ENCODE results near the gene FCER2. TPM values are rescaled to one million over a fixed set of nuclear protein-coding genes. Genes with fewer than 3 reads are reported as not detected.

Gene FCER2
- total RNA-seq, 2 experiments from 2014 or later = 3.5 to 4.1 TPM

GRCh38 chr19:7740682-7741054, 38.7 kb upstream of the FCER2 start:
- ChIA-PET POLR2A (no interaction called here), CTCF (no interaction called here)
- Mint-ChIP-seq H3K27ac (no peak overlapping the region), H3K36me3 (no peaks in the 10 kb centered on the region), H3K4me3 (no peak overlapping the region), H3K27me3 (peaks cover 50% of the 10 kb centered on the region), H3K4me1 (ENCODE audit: low read depth) (peaks cover 11% of the 10 kb centered on the region), H3K9me3 (no peaks in the 10 kb centered on the region)
- no peak for DNase-seq
- intact Hi-C loops (cut with micrococcal nuclease) = no loop called here

DNA sequence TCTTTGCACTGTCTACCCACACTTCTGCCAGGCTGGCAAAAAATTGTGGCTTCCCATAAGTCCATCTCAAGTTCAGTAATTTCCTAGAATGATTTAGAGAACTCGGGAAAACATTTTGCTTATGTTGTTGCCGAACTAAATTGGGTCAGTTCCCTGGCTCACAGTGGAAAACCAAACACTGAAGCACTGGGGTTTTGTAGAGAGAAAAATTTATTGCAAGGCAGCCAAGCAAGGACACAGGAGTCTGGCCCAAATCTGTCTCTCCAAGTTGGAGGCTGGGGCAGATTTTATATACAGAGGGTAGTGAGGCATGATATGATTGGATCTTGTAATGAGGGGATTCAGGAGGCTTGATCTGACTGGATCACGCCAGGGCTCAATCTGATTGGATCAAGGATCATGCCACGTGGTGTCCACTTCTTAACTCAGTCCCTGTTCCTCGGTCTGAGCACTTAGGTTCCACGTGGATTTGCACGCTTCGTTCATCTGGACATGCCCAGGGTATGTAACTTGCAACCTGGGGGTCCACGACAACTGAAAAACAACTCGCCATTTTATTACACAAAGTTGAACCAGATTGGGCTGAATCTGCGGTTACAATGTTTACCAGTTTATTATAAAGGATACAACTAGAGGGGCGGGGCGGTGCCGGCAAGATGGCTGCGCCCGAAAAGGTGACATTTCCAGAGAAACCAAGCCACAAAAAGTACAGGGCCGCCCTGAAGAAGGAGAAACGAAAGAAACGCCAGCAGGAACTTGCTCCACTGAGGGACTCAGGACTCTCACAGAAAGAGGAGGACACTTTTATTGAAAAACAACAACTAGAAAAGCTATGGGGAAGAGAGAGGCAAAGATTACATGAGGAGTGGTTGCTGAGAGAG, 38.1 kb upstream of the FCER2 start:
- Mint-ChIP-seq H3K4me3 (no peak overlapping the region), H3K27ac (no peak overlapping the region), H3K27me3 (peaks cover 52% of the 10 kb centered on the region), H3K9me3 (no peaks in the 10 kb centered on the region), H3K4me1 (ENCODE audit: low read depth) (peaks cover 11% of the 10 kb centered on the region), H3K36me3 (no peaks in the 10 kb centered on the region)
- ChIA-PET CTCF (no interaction called here), POLR2A (no interaction called here)
- no peak for DNase-seq
- intact Hi-C loops (cut with micrococcal nuclease) = no loop called here

- Mint-ChIP-seq H3K27me3 (peaks cover 49% of the 10 kb centered on the region), H3K4me1 (ENCODE audit: low read depth) (peaks cover 11% of the 10 kb centered on the region), H3K4me3 (no peak overlapping the region), H3K9me3 (no peaks in the 10 kb centered on the region), H3K36me3 (no peaks in the 10 kb centered on the region), H3K27ac (no peak overlapping the region)
- intact Hi-C loops (cut with micrococcal nuclease) = no loop called here
- DNase-seq = no peak
- CTCF ChIA-PET = no interaction called here
- POLR2A ChIA-PET = no interaction called here
Measured at GRCh38 chr19:7739211-7739755, 37.4 kb upstream of the FCER2 start.

- Mint-ChIP-seq H3K4me1 (ENCODE audit: low read depth) (peaks cover 11% of the 10 kb centered on the region), H3K27ac (peak overlapping the region; percentile 54), H3K4me3 (no peak overlapping the region), H3K36me3 (no peaks in the 10 kb centered on the region), H3K9me3 (no peaks in the 10 kb centered on the region), H3K27me3 (peaks cover 46% of the 10 kb centered on the region)
- DNase-seq = peak; percentile 76
- intact Hi-C loops (cut with micrococcal nuclease) = loop anchor here (1.0 kb wide), 3 partner anchors 13 to 39 kb away; no protein-coding TSS in a partner anchor
- ChIA-PET POLR2A (interaction anchor here (0.7 kb wide), 1 partner anchor 315 kb away, joined by 4 read pairs; no protein-coding TSS in a partner anchor), CTCF (no interaction called here)
Measured at GRCh38 chr19:7738023-7738422, 36.1 kb upstream of the FCER2 start.

DNA sequence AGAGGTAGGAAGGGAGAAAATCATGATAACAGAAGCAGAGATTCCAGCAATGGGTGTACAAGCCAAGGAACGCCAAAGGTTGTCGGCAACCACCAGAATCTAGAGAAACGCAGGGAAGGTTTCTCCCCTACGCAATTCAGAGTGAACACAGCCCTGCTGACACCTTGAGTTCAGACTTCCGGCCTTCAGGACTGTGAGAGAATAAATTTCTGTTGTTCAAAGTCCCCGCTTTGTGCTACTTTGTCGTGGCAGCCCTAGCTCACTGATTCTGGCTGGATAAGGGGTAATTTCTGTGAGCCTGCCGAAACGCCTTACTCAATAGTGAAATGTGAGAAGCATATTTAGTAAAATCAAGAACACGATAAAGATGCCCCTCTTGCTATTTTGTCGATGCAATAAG, 35.3 kb upstream of the FCER2 start:
- H3K4me1 Mint-ChIP-seq (ENCODE audit: low read depth) = peaks cover 11% of the 10 kb centered on the region
- H3K4me3 Mint-ChIP-seq = no peak overlapping the region
- DNase-seq = peak; percentile 14
- peaks cover 41% of the 10 kb centered on the region for H3K27me3 Mint-ChIP-seq
- H3K27ac Mint-ChIP-seq = no peak overlapping the region
- intact Hi-C loops (cut with micrococcal nuclease) = no loop called here
- H3K9me3 Mint-ChIP-seq = no peaks in the 10 kb centered on the region
- H3K36me3 Mint-ChIP-seq = no peaks in the 10 kb centered on the region
- ChIA-PET CTCF (interaction anchor here (1.5 kb wide), 1 partner anchor 14 kb away, joined by 4 read pairs; no protein-coding TSS in a partner anchor), POLR2A (interaction anchor here (0.7 kb wide), 1 partner anchor 314 kb away, joined by 4 read pairs; no protein-coding TSS in a partner anchor)

DNA sequence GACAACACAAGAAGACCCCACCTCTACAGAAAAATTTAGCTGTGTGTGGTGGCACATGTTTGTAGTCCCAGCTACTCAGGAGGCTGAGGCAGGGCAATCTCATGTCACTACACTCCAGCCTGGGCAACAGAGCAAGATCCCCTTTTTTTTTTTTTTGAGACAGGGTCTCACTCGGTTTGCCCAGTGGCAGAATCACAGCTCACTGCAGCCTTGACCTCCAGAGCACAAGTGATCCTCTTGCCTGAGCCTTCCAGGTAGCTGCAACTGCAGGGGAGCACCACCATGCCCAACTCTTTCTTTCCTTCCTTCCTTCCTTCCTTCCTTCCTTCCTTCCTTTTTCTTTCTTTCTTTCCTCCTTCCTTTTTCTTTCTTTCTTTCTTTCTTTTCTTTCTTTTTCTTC, 34.2 kb upstream of the FCER2 start:
- no peaks in the 10 kb centered on the region for H3K9me3 Mint-ChIP-seq
- H3K27me3 Mint-ChIP-seq = peaks cover 44% of the 10 kb centered on the region
- peaks cover 11% of the 10 kb centered on the region for H3K4me1 Mint-ChIP-seq (ENCODE audit: low read depth)
- H3K36me3 Mint-ChIP-seq = no peaks in the 10 kb centered on the region
- no peak for DNase-seq
- POLR2A ChIA-PET = interaction anchor here (0.7 kb wide), 1 partner anchor 12 kb away, joined by 4 read pairs; no protein-coding TSS in a partner anchor
- H3K27ac Mint-ChIP-seq = no peak overlapping the region
- H3K4me3 Mint-ChIP-seq = no peak overlapping the region
- intact Hi-C loops (cut with micrococcal nuclease) = no loop called here
- CTCF ChIA-PET = interaction anchor here (1.5 kb wide), 1 partner anchor 16 kb away, joined by 4 read pairs; no protein-coding TSS in a partner anchor

GRCh38 chr19:7734220-7735203, 32.6 kb upstream of the FCER2 start:
- ChIA-PET CTCF (no interaction called here), POLR2A (no interaction called here)
- DNase-seq = no peak
- Mint-ChIP-seq H3K4me1 (ENCODE audit: low read depth) (peaks cover 18% of the 10 kb centered on the region), H3K9me3 (no peaks in the 10 kb centered on the region), H3K27me3 (peaks cover 39% of the 10 kb centered on the region), H3K4me3 (no peak overlapping the region), H3K36me3 (no peaks in the 10 kb centered on the region), H3K27ac (no peak overlapping the region)
- intact Hi-C loops (cut with micrococcal nuclease) = no loop called here

- ChIA-PET CTCF (no interaction called here), POLR2A (no interaction called here)
- no peaks in the 10 kb centered on the region for H3K36me3 Mint-ChIP-seq
- no peak overlapping the region for H3K27ac Mint-ChIP-seq
- no peaks in the 10 kb centered on the region for H3K9me3 Mint-ChIP-seq
- intact Hi-C loops (cut with micrococcal nuclease) = no loop called here
- peaks cover 20% of the 10 kb centered on the region for H3K4me1 Mint-ChIP-seq (ENCODE audit: low read depth)
- peaks cover 43% of the 10 kb centered on the region for H3K27me3 Mint-ChIP-seq
- H3K4me3 Mint-ChIP-seq = no peak overlapping the region
- no peak for DNase-seq
Measured at GRCh38 chr19:7733376-7733775, 31.4 kb upstream of the FCER2 start.

DNA sequence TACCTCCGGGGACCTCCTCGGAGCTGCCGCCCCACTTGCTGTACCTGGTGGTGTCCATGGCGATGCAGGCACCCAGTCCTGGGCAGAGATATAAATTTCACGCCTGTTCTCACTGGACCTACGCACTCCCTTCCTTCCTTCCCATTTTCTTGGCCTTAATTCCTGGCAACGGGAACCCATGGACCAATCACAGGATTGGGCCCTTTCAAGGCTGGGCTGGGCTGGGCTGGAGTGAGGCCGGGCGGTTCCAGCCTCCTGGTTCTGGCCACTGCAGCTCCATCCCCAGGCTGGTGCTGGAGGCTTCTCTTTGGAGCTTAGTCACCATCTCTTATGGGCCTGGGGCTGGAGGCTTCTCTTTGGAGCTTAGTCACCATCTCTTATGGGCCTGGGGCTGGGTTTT, 30.1 kb upstream of the FCER2 start, which contains the start of gene CLEC4G:
TSS of gene CLEC4G (minus strand) at position 66 of the 400 bp plus-strand sequence. CDS start at position 58, 8 bp downstream.
- Mint-ChIP-seq H3K36me3 (no peaks in the 10 kb centered on the region), H3K9me3 (no peaks in the 10 kb centered on the region), H3K27ac (no peak within 1 kb of the TSS), H3K27me3 (peaks cover 49% of the 10 kb centered on the region), H3K4me1 (ENCODE audit: low read depth) (peaks cover 11% of the 10 kb centered on the region), H3K4me3 (no peak within 1 kb of the TSS)
- ChIA-PET CTCF (interaction anchor here (0.7 kb wide), 1 partner anchor 51 kb away, joined by 4 read pairs; the partner anchor contains the start of gene TRAPPC5), POLR2A (no interaction called here)
- intact Hi-C loops (cut with micrococcal nuclease) = no loop called here
- DNase-seq = no peak

GRCh38 chr19:7731615-7732014, 29.7 kb upstream of the FCER2 start:
- ChIA-PET POLR2A (no interaction called here), CTCF (interaction anchor here (0.7 kb wide), 1 partner anchor 51 kb away, joined by 4 read pairs; the partner anchor contains the start of gene TRAPPC5)
- Mint-ChIP-seq H3K27me3 (peaks cover 49% of the 10 kb centered on the region), H3K36me3 (no peaks in the 10 kb centered on the region), H3K4me1 (ENCODE audit: low read depth) (peaks cover 9% of the 10 kb centered on the region), H3K27ac (no peak overlapping the region), H3K9me3 (no peaks in the 10 kb centered on the region), H3K4me3 (no peak overlapping the region)
- no peak for DNase-seq
- intact Hi-C loops (cut with micrococcal nuclease) = no loop called here

DNA sequence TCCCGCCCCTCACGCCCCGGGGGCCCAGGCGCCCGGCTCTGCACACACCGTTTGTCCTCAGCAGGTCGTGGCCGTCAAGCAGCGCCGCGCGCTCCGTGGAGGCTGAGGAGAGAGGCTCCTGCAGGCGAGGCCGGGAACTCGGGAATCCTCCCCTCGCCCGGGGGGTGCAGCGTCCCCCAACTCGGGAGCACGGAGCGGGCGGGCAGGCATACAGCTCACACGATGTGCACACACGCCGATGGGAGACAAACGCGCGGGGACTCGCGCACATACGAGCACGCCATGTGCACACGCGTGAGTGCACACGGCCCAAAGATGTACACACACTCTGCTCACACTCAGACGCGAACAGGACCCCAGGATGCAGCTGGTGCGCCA, 29.3 kb upstream of the FCER2 start:
- H3K36me3 Mint-ChIP-seq = no peaks in the 10 kb centered on the region
- CTCF ChIA-PET = interaction anchor here (0.7 kb wide), 1 partner anchor 50 kb away, joined by 4 read pairs; the partner anchor contains the start of gene TRAPPC5
- H3K4me1 Mint-ChIP-seq (ENCODE audit: low read depth) = peaks cover 9% of the 10 kb centered on the region
- H3K4me3 Mint-ChIP-seq = no peak overlapping the region
- POLR2A ChIA-PET = no interaction called here
- H3K27ac Mint-ChIP-seq = no peak overlapping the region
- intact Hi-C loops (cut with micrococcal nuclease) = no loop called here
- no peak for DNase-seq
- H3K27me3 Mint-ChIP-seq = peaks cover 47% of the 10 kb centered on the region
- H3K9me3 Mint-ChIP-seq = no peaks in the 10 kb centered on the region

Measured in activated CD4-positive, alpha-beta memory T cell treated with anti-CD3 and anti-CD28 coated beads for 36 hours (primary cell).